ENCODE measurements around the gene DOCK4. TPM values are rescaled to one million over a fixed set of nuclear protein-coding genes. Genes with fewer than 3 reads are reported as not detected.

The DOCK4 gene
- total RNA-seq, 1 donor from 2014 or later = 0.23 TPM

- intact Hi-C loops (cut with micrococcal nuclease) = no loop called here
Measured at GRCh38 chr7:111783854-111784253, 422.3 kb downstream of the DOCK4 start.

- intact Hi-C loops (cut with micrococcal nuclease) = no loop called here
Measured at GRCh38 chr7:111780527-111780926, 425.7 kb downstream of the DOCK4 start.

GRCh38 chr7:111775206-111775605 is 431.0 kb downstream of the DOCK4 start:
- intact Hi-C loops (cut with micrococcal nuclease) = no loop called here

- intact Hi-C loops (cut with micrococcal nuclease) = no loop called here
Measured at GRCh38 chr7:111772716-111773115, 433.5 kb downstream of the DOCK4 start.

- intact Hi-C loops (cut with micrococcal nuclease) = no loop called here
Measured at GRCh38 chr7:111771638-111772037, 434.6 kb downstream of the DOCK4 start.

GRCh38 chr7:111770116-111770515 is 436.1 kb downstream of the DOCK4 start:
- intact Hi-C loops (cut with micrococcal nuclease) = no loop called here

- intact Hi-C loops (cut with micrococcal nuclease) = no loop called here
Measured at GRCh38 chr7:111765751-111766643, 440.2 kb downstream of the DOCK4 start.

- intact Hi-C loops (cut with micrococcal nuclease) = no loop called here
Measured at GRCh38 chr7:111763221-111763801, 442.9 kb downstream of the DOCK4 start.

GRCh38 chr7:111762799-111763198 is 443.4 kb downstream of the DOCK4 start:
- intact Hi-C loops (cut with micrococcal nuclease) = no loop called here

- intact Hi-C loops (cut with micrococcal nuclease) = no loop called here
Measured at GRCh38 chr7:111762211-111762610, 444.0 kb downstream of the DOCK4 start.

GRCh38 chr7:111760043-111760442 is 446.2 kb downstream of the DOCK4 start:
- intact Hi-C loops (cut with micrococcal nuclease) = no loop called here

- intact Hi-C loops (cut with micrococcal nuclease) = no loop called here
Measured at GRCh38 chr7:111758332-111758731, 447.9 kb downstream of the DOCK4 start.

GRCh38 chr7:111756687-111757178 is 449.5 kb downstream of the DOCK4 start:
- intact Hi-C loops (cut with micrococcal nuclease) = no loop called here

GRCh38 chr7:111755383-111755782 is 450.8 kb downstream of the DOCK4 start:
- intact Hi-C loops (cut with micrococcal nuclease) = no loop called here

- intact Hi-C loops (cut with micrococcal nuclease) = loop anchor here (5.0 kb wide), 3 partner anchors 103 to 793 kb away; no protein-coding TSS in a partner anchor
Measured at GRCh38 chr7:111753968-111754367, 452.2 kb downstream of the DOCK4 start.

- intact Hi-C loops (cut with micrococcal nuclease) = loop anchor here (5.0 kb wide), 3 partner anchors 105 to 795 kb away; no protein-coding TSS in a partner anchor
Measured at GRCh38 chr7:111752022-111752582, 454.1 kb downstream of the DOCK4 start.

- intact Hi-C loops (cut with micrococcal nuclease) = loop anchor here (5.0 kb wide), 3 partner anchors 106 to 796 kb away; no protein-coding TSS in a partner anchor
Measured at GRCh38 chr7:111750878-111751277, 455.3 kb downstream of the DOCK4 start.

- intact Hi-C loops (cut with micrococcal nuclease) = loop anchor here (5.0 kb wide), 3 partner anchors 107 to 797 kb away; no protein-coding TSS in a partner anchor
Measured at GRCh38 chr7:111750228-111750627, 456.0 kb downstream of the DOCK4 start.

GRCh38 chr7:111749625-111750024 is 456.6 kb downstream of the DOCK4 start:
- intact Hi-C loops (cut with micrococcal nuclease) = loop anchor here (5.0 to 10.0 kb wide), 4 partner anchors 108 to 1145 kb away; no protein-coding TSS in a partner anchor

GRCh38 chr7:111747718-111748117 is 458.5 kb downstream of the DOCK4 start:
- intact Hi-C loops (cut with micrococcal nuclease) = loop anchor here (10.0 kb wide), 1 partner anchor 1147 kb away; no protein-coding TSS in a partner anchor

GRCh38 chr7:111746950-111747349 is 459.2 kb downstream of the DOCK4 start:
- intact Hi-C loops (cut with micrococcal nuclease) = loop anchor here (10.0 kb wide), 1 partner anchor 1148 kb away; no protein-coding TSS in a partner anchor
